Measurements from ENCODE around the gene DPYD. TPM values are rescaled to one million over a fixed set of nuclear protein-coding genes. Genes with fewer than 3 reads are reported as not detected.

Gene DPYD
- total and polyA plus RNA-seq, 12 donors: 4.1 to 22.0 (median 7.0) TPM

GRCh38 chr1:97529600-97529999, 391.2 kb downstream of the DPYD start:
- Histone ChIP-seq H3K36me3 (no peaks in the 10 kb centered on the region), H3K27me3 (no peaks in the 10 kb centered on the region), H3K4me3 (no peak overlapping the region), H3K4me1 (no peaks in the 10 kb centered on the region), H3K9me3 (no peaks in the 10 kb centered on the region), H3K27ac (no peak overlapping the region)
- intact Hi-C loops (cut with DNase I): loop anchor here in 4 of 10 donors (10.0 kb wide), 1 partner anchor 285 kb away; no protein-coding TSS in a partner anchor
- no peak for ATAC-seq
- TF ChIP-seq CTCF (IDR thresholded peaks at IDR 0.05): no peak
- WGBS, 2 donors: 79 to 83% methylated on average over 1 of the region's 1 CpG
- no peak for DNase-seq

GRCh38 chr1:97524211-97524610, 396.6 kb downstream of the DPYD start:
- intact Hi-C loops (cut with DNase I): loop anchor here in 4 of 10 donors (10.0 kb wide), 1 partner anchor 279 kb away; no protein-coding TSS in a partner anchor
- H3K27me3 ChIP-seq: no peaks in the 10 kb centered on the region
- H3K4me3 ChIP-seq: no peak overlapping the region
- no peaks in the 10 kb centered on the region for H3K4me1 ChIP-seq
- 80 to 82% methylated on average over 4 of the region's 4 CpGs for WGBS, 2 donors
- no peaks in the 10 kb centered on the region for H3K36me3 ChIP-seq
- TF ChIP-seq CTCF (IDR thresholded peaks at IDR 0.05): no peak
- no peak overlapping the region for H3K27ac ChIP-seq
- ATAC-seq: no peak
- peaks cover 0 to 18% (median 4%) of the 10 kb centered on the region in 11 donors for H3K9me3 ChIP-seq
- no peak for DNase-seq

GRCh38 chr1:97516588-97516987, 404.2 kb downstream of the DPYD start:
- WGBS, 2 donors: 95 to 98% methylated on average over 2 of the region's 2 CpGs
- H3K9me3 ChIP-seq: peaks cover 0 to 10% (median under 1%) of the 10 kb centered on the region in 11 donors
- peaks cover 0 to 3% (median 0%) of the 10 kb centered on the region in 9 donors for H3K36me3 ChIP-seq
- no peak for DNase-seq
- no peak overlapping the region for H3K4me3 ChIP-seq
- no peak for ATAC-seq
- H3K27me3 ChIP-seq: no peaks in the 10 kb centered on the region
- intact Hi-C loops (cut with DNase I): no loop called here
- no peak for TF ChIP-seq CTCF (IDR thresholded peaks at IDR 0.05)
- H3K27ac ChIP-seq: no peak overlapping the region
- H3K4me1 ChIP-seq: no peaks in the 10 kb centered on the region

GRCh38 chr1:97508653-97509218, 412.1 kb downstream of the DPYD start:
- WGBS, 2 donors: 32 to 57% methylated on average over 7 of the region's 7 CpGs
- Histone ChIP-seq H3K4me1 (peaks cover 0 to 20% (median 8%) of the 10 kb centered on the region in 9 donors), H3K27me3 (no peaks in the 10 kb centered on the region), H3K9me3 (peaks cover 0 to 18% (median 8%) of the 10 kb centered on the region in 11 donors), H3K27ac (peak overlapping the region in 6 of 10 donors; percentile 12 to 60 (median 44)), H3K4me3 (no peak overlapping the region), H3K36me3 (peaks cover 0 to 5% (median 0%) of the 10 kb centered on the region in 9 donors)
- ATAC-seq (peak in 7 of 8 donors; percentile 11 to 97 (median 84)), DNase-seq (peak; percentile 8 to 33)
- intact Hi-C loops (cut with DNase I): loop anchor here in 2 of 10 donors (5.0 kb wide), 1 partner anchor 46 kb away; no protein-coding TSS in a partner anchor
- TF ChIP-seq CTCF (IDR thresholded peaks at IDR 0.05): no peak

Measured in heart right ventricle (tissue), 16 donors.